T-helper 17 cell (primary cell): ENCODE data around the gene ZMAT5. TPM values are rescaled to one million over a fixed set of nuclear protein-coding genes. Genes with fewer than 3 reads are reported as not detected.

ENCODE experiments used
- ATAC-seq: fragments of 150-1000 bp; cut with Tn5 transposase; 2 replicates; pipeline ENCODE4 v1.10.0; 2021; ENCODE audit warnings: mild to moderate bottlenecking, moderate library complexity
- DNase-seq, 3 donors: peaks; one replicate each; pipeline versions ENCODE4 v3.0.0 to v3.0.0-alpha.2; 2020 to 2021
- H3K9me3 ChIP-seq: one replicate; pipeline ENCODE4 v1.7.0; 2013; ENCODE audit warnings: low read length, mild to moderate bottlenecking; ENCODE audit not compliant: control insufficient read depth, poor library complexity, severe bottlenecking
- H3K27ac Mint-ChIP-seq: one replicate; pipeline ENCODE4 v1.8.0; 2022; ENCODE audit warnings: mild to moderate bottlenecking, moderate library complexity, mixed read lengths
- H3K27me3 Mint-ChIP-seq: one replicate; pipeline ENCODE4 v1.8.0; 2022; ENCODE audit warnings: mixed read lengths
- H3K36me3 Mint-ChIP-seq: one replicate; pipeline ENCODE4 v1.8.0; 2022; ENCODE audit warnings: low read depth, mixed read lengths
- H3K4me1 Mint-ChIP-seq: one replicate; pipeline ENCODE4 v1.8.0; 2022; ENCODE audit warnings: mild to moderate bottlenecking, mixed read lengths
- H3K4me3 Mint-ChIP-seq: one replicate; pipeline ENCODE4 v1.8.0; 2022; ENCODE audit warnings: mild to moderate bottlenecking, moderate library complexity, mixed read lengths
- total RNA-seq, 4 donors: library from RNA in 2 of 4; stranded (reverse) in 2 of 4; gene quantifications; one replicate each; pipeline ENCODE4 v1.2.3 and lab custom pipeline; 2022 to 2026

ZMAT5 gene
- total RNA-seq, 2 donors from 2014 or later = 11.8 to 14.2 TPM

GRCh38 chr22:29799217-29799680 lies 32.4 kb upstream of the ZMAT5 start:
- no peak for DNase-seq
- Mint-ChIP-seq H3K4me1 (peaks cover 2% of the 10 kb centered on the region), H3K27me3 (no peaks in the 10 kb centered on the region), H3K27ac (no peak overlapping the region), H3K36me3 (no peaks in the 10 kb centered on the region), H3K4me3 (no peak overlapping the region)
- peak; percentile 30 for ATAC-seq
- H3K9me3 ChIP-seq = no peaks in the 10 kb centered on the region

- ATAC-seq (no peak), DNase-seq (no peak)
- Mint-ChIP-seq H3K27ac (no peak overlapping the region), H3K36me3 (no peaks in the 10 kb centered on the region), H3K27me3 (no peaks in the 10 kb centered on the region), H3K4me1 (peaks cover 2% of the 10 kb centered on the region), H3K4me3 (no peak overlapping the region)
- H3K9me3 ChIP-seq = no peaks in the 10 kb centered on the region
These were observed 32.0 kb upstream of the ZMAT5 start for GRCh38 chr22:29798801-29799200.

GRCh38 chr22:29798318-29798717 lies 31.5 kb upstream of the ZMAT5 start:
- H3K36me3 Mint-ChIP-seq = no peaks in the 10 kb centered on the region
- no peak for DNase-seq
- no peaks in the 10 kb centered on the region for H3K9me3 ChIP-seq
- H3K4me1 Mint-ChIP-seq = peaks cover 2% of the 10 kb centered on the region
- ATAC-seq = no peak
- no peaks in the 10 kb centered on the region for H3K27me3 Mint-ChIP-seq
- H3K27ac Mint-ChIP-seq = no peak overlapping the region
- no peak overlapping the region for H3K4me3 Mint-ChIP-seq

GRCh38 chr22:29797351-29797750 lies 30.5 kb upstream of the ZMAT5 start:
- Mint-ChIP-seq H3K4me3 (no peak overlapping the region), H3K36me3 (no peaks in the 10 kb centered on the region), H3K27me3 (no peaks in the 10 kb centered on the region), H3K27ac (no peak overlapping the region), H3K4me1 (peaks cover 2% of the 10 kb centered on the region)
- no peak for DNase-seq
- H3K9me3 ChIP-seq = no peaks in the 10 kb centered on the region
- ATAC-seq = no peak

- Mint-ChIP-seq H3K4me1 (peaks cover 2% of the 10 kb centered on the region), H3K27ac (no peak overlapping the region), H3K27me3 (no peaks in the 10 kb centered on the region), H3K36me3 (no peaks in the 10 kb centered on the region), H3K4me3 (no peak overlapping the region)
- H3K9me3 ChIP-seq = no peaks in the 10 kb centered on the region
- ATAC-seq (no peak), DNase-seq (no peak)
These were observed 28.9 kb upstream of the ZMAT5 start for GRCh38 chr22:29795663-29796062.

- Mint-ChIP-seq H3K27me3 (no peaks in the 10 kb centered on the region), H3K36me3 (peaks cover 4% of the 10 kb centered on the region), H3K27ac (no peak overlapping the region), H3K4me1 (peaks cover 2% of the 10 kb centered on the region), H3K4me3 (no peak overlapping the region)
- no peak for DNase-seq
- no peaks in the 10 kb centered on the region for H3K9me3 ChIP-seq
- ATAC-seq = no peak
These were observed 26.6 kb upstream of the ZMAT5 start for GRCh38 chr22:29793396-29793795.

- DNase-seq = no peak
- Mint-ChIP-seq H3K36me3 (peaks cover 4% of the 10 kb centered on the region), H3K27ac (peak overlapping the region; percentile 59), H3K4me3 (no peak overlapping the region), H3K4me1 (peaks cover 2% of the 10 kb centered on the region), H3K27me3 (no peaks in the 10 kb centered on the region)
- no peaks in the 10 kb centered on the region for H3K9me3 ChIP-seq
- ATAC-seq = no peak
These were observed 23.3 kb upstream of the ZMAT5 start for GRCh38 chr22:29790061-29790460.

- H3K27me3 Mint-ChIP-seq = no peaks in the 10 kb centered on the region
- H3K4me1 Mint-ChIP-seq = peaks cover 5% of the 10 kb centered on the region
- no peak overlapping the region for H3K4me3 Mint-ChIP-seq
- no peak for DNase-seq
- H3K9me3 ChIP-seq = no peaks in the 10 kb centered on the region
- no peak overlapping the region for H3K27ac Mint-ChIP-seq
- peaks cover 4% of the 10 kb centered on the region for H3K36me3 Mint-ChIP-seq
- ATAC-seq = no peak
These were observed 21.8 kb upstream of the ZMAT5 start for GRCh38 chr22:29788339-29789279.

GRCh38 chr22:29787371-29787980 lies 20.7 kb upstream of the ZMAT5 start:
- ATAC-seq (no peak), DNase-seq (no peak)
- H3K36me3 Mint-ChIP-seq = peaks cover 4% of the 10 kb centered on the region
- no peaks in the 10 kb centered on the region for H3K27me3 Mint-ChIP-seq
- no peak overlapping the region for H3K4me3 Mint-ChIP-seq
- H3K4me1 Mint-ChIP-seq = peaks cover 5% of the 10 kb centered on the region
- H3K9me3 ChIP-seq = no peaks in the 10 kb centered on the region
- no peak overlapping the region for H3K27ac Mint-ChIP-seq

GRCh38 chr22:29786031-29786430 lies 19.2 kb upstream of the ZMAT5 start:
- peak overlapping the region; percentile 83 for H3K27ac Mint-ChIP-seq
- H3K36me3 Mint-ChIP-seq = peaks cover 4% of the 10 kb centered on the region
- no peaks in the 10 kb centered on the region for H3K27me3 Mint-ChIP-seq
- peaks cover 5% of the 10 kb centered on the region for H3K4me1 Mint-ChIP-seq
- DNase-seq = no peak
- no peak overlapping the region for H3K4me3 Mint-ChIP-seq
- no peaks in the 10 kb centered on the region for H3K9me3 ChIP-seq
- ATAC-seq = no peak

- Mint-ChIP-seq H3K4me3 (no peak overlapping the region), H3K27me3 (no peaks in the 10 kb centered on the region)
These were observed 17.9 kb upstream of the ZMAT5 start for GRCh38 chr22:29784451-29785361.

GRCh38 chr22:29782061-29782845 lies 15.4 kb upstream of the ZMAT5 start:
- Mint-ChIP-seq H3K36me3 (no peaks in the 10 kb centered on the region), H3K27me3 (no peaks in the 10 kb centered on the region), H3K27ac (peak overlapping the region; percentile 44), H3K4me1 (peaks cover 8% of the 10 kb centered on the region), H3K4me3 (no peak overlapping the region)
- H3K9me3 ChIP-seq = no peaks in the 10 kb centered on the region
- ATAC-seq (no peak), DNase-seq (no peak)

More at GRCh38 chr22:29784451-29785361, 17.9 kb upstream of the ZMAT5 start:
- peak overlapping the region; percentile 83 for H3K27ac Mint-ChIP-seq
- no peaks in the 10 kb centered on the region for H3K9me3 ChIP-seq
- H3K36me3 Mint-ChIP-seq = no peaks in the 10 kb centered on the region
- H3K4me1 Mint-ChIP-seq = peaks cover 8% of the 10 kb centered on the region
- no peak for DNase-seq
- no peak for ATAC-seq
